Liver (tissue), 9 donors: ENCODE data around the gene NDC80. TPM values are rescaled to one million over a fixed set of nuclear protein-coding genes. Genes with fewer than 3 reads are reported as not detected.
"Not testable (repeated sequence)": the region's sequence is repeated elsewhere in the genome, so short reads cannot be mapped to it uniquely, and the experiment has no call there.

Experiments
- DNase-seq: peaks from one replicate; pipeline ENCODE4 v3.0.0-alpha.2; 2017; ENCODE audit warnings: low spot score
- H3K27ac ChIP-seq, 2 donors: one replicate each; pipeline ENCODE4 v1.7.0; 2013; ENCODE audit warnings: inconsistent platforms in 2 of 2, low read length in 2 of 2, control low read depth in 1 of 2, low read depth in 1 of 2, mild to moderate bottlenecking in 1 of 2
- H3K27me3 ChIP-seq, 4 donors: one replicate each; pipeline versions ENCODE4 v1.6.1 to v1.7.0; 2013; ENCODE audit warnings: low read length in 3 of 4, inconsistent platforms in 1 of 4, mild to moderate bottlenecking in 1 of 4, moderate library complexity in 1 of 4; ENCODE audit not compliant: control insufficient read depth in 4 of 4, insufficient read depth in 4 of 4
- H3K36me3 ChIP-seq, 4 donors: one replicate each; pipeline versions ENCODE4 v1.6.1 to v1.7.0; 2013; ENCODE audit warnings: low read length in 3 of 4, mild to moderate bottlenecking in 3 of 4, low read depth in 1 of 4, moderate library complexity in 1 of 4; ENCODE audit not compliant: control insufficient read depth in 4 of 4, insufficient read depth in 3 of 4
- H3K4me1 ChIP-seq, 4 donors: one replicate each; pipeline versions ENCODE4 v1.6.1 to v1.7.0; 2013; ENCODE audit warnings: low read length in 3 of 4, mild to moderate bottlenecking in 3 of 4, moderate library complexity in 1 of 4; ENCODE audit not compliant: control insufficient read depth in 4 of 4, insufficient read depth in 4 of 4
- H3K4me3 ChIP-seq, 3 donors: one replicate each; pipeline versions ENCODE4 v1.6.1 to v1.7.0; 2013; ENCODE audit warnings: low read length in 3 of 3, control low read depth in 1 of 3, low read depth in 1 of 3, mild to moderate bottlenecking in 1 of 3
- H3K9ac ChIP-seq, 2 donors: one replicate each; pipeline ENCODE4 v1.7.0; 2013; ENCODE audit warnings: low read length in 2 of 2, mild to moderate bottlenecking in 2 of 2, moderate library complexity in 2 of 2, control low read depth in 1 of 2, low read depth in 1 of 2
- H3K9me3 ChIP-seq, 4 donors: one replicate each; pipeline versions ENCODE4 v1.6.1 to v1.7.0; 2013; ENCODE audit warnings: low read length in 3 of 4; ENCODE audit not compliant: control insufficient read depth in 4 of 4
- EGR1 ChIP-seq, 2 donors: IDR thresholded peaks; 2 replicates each; pipeline ENCODE4 v1.6.1; 2016 to 2018; ENCODE audit warnings: antibody characterized with exemption in 2 of 2, low read depth in 2 of 2
- FOXA1 ChIP-seq: IDR thresholded peaks from 2 replicates; pipeline ENCODE4 v1.6.1; 2016; ENCODE audit warnings: antibody characterized with exemption
- FOXA2 ChIP-seq: IDR thresholded peaks from 2 replicates; pipeline ENCODE4 v1.6.1; 2016; ENCODE audit warnings: antibody characterized with exemption
- GABPA ChIP-seq, 2 donors: IDR thresholded peaks in 1 of 2; conservative IDR thresholded peaks in 1 of 2; 2 replicates each; pipeline ENCODE4 v1.6.1; 2016; ENCODE audit warnings: antibody characterized with exemption in 2 of 2, mild to moderate bottlenecking in 1 of 2, moderate library complexity in 1 of 2
- HNF4A ChIP-seq, 2 donors: conservative IDR thresholded peaks; 2 replicates each; pipeline ENCODE4 v1.6.1; 2016; ENCODE audit warnings: antibody characterized with exemption in 2 of 2, mild to moderate bottlenecking in 2 of 2
- HNF4G ChIP-seq: IDR thresholded peaks from 2 replicates; pipeline ENCODE4 v1.6.1; 2016; ENCODE audit warnings: antibody characterized with exemption
- JUND ChIP-seq, 2 donors: IDR thresholded peaks; 2 replicates each; pipeline ENCODE4 v1.6.1; 2016; ENCODE audit warnings: antibody characterized with exemption in 2 of 2
- NR2F2 ChIP-seq: IDR thresholded peaks from 2 replicates; pipeline ENCODE4 v1.6.1; 2016; ENCODE audit warnings: antibody characterized with exemption
- RAD21 ChIP-seq, 2 donors: IDR thresholded peaks; 2 replicates each; pipeline ENCODE4 v1.6.1; 2016; ENCODE audit warnings: antibody characterized with exemption in 2 of 2, mild to moderate bottlenecking in 2 of 2
- RXRA ChIP-seq, 2 donors: IDR thresholded peaks; 2 replicates each; pipeline ENCODE4 v1.6.1; 2017 to 2018; ENCODE audit warnings: antibody characterized with exemption in 2 of 2, mild to moderate bottlenecking in 1 of 2
- SP1 ChIP-seq: IDR thresholded peaks from 2 replicates; pipeline ENCODE4 v1.6.1; 2018; ENCODE audit warnings: antibody characterized with exemption, mild to moderate bottlenecking
- TAF1 ChIP-seq: conservative IDR thresholded peaks from 2 replicates; pipeline ENCODE4 v1.6.1; 2016; ENCODE audit warnings: antibody characterized with exemption, mild to moderate bottlenecking
- YY1 ChIP-seq: IDR thresholded peaks from 2 replicates; pipeline ENCODE4 v1.6.1; 2016; ENCODE audit warnings: antibody characterized with exemption, mild to moderate bottlenecking
- WGBS: extraction: QIAGEN DNeasy Blood & Tissue Kit; methylation state at CpG from one replicate; pipeline ENCODE4 v1.1.7; 2013; 5-methylcytosine and 5-hydroxymethylcytosine counted together
- polyA plus RNA-seq, 2 donors: library from polyadenylated mRNA; stranded (reverse) in 1 of 2; unstranded in 1 of 2; fragments of 200-250 nt in 1 of 2; fragments of >200 nt in 1 of 2; fragmentation: Nextera tagmentation in 1 of 2; extraction: Ambion mirVana in 1 of 2; gene quantifications; one replicate each; pipeline versions ENCODE4 v1.2.1 to v1.2.3, GENCODE V29; 2013 to 2015
- total RNA-seq, 2 donors: library from RNA; depleted of rRNA; stranded (reverse); fragments of >200 nt; gene quantifications; one replicate each; pipeline ENCODE4 v1.2.3, GENCODE V29; 2014
- TF ChIP-seq, protein P1 (sequence below): IDR thresholded peaks from 2 replicates; pipeline ENCODE4 v1.6.1; 2016; ENCODE audit warnings: antibody characterized with exemption
- TF ChIP-seq, protein P2 (sequence below): IDR thresholded peaks from 2 replicates; pipeline ENCODE4 v1.6.1; 2016; ENCODE audit warnings: antibody characterized with exemption, mild to moderate bottlenecking
- TF ChIP-seq, protein P3 (sequence below): IDR thresholded peaks from 2 replicates; pipeline ENCODE4 v1.6.1; 2016; ENCODE audit warnings: antibody characterized with exemption
- TF ChIP-seq, protein P4 (sequence below): IDR thresholded peaks from 2 replicates; pipeline ENCODE4 v1.6.1; 2016; ENCODE audit warnings: antibody characterized with exemption
- TF ChIP-seq, protein P5 (sequence below): fragments of 150-350 bp; IDR thresholded peaks from 2 replicates; pipeline ENCODE4 v1.5.1; 2017; ENCODE audit warnings: improper control_type of control experiment, low read depth, low read length; ENCODE audit not compliant: missing input control
- donor health status: healthy.
- donor health status: healthy.
- donor health status: healthy.
- donor health status: healthy.
- donor health status: healthy.

Gene NDC80
- total and polyA plus RNA-seq, 4 donors = 0.08 to 33.8 (median 1.0) TPM

DNA sequence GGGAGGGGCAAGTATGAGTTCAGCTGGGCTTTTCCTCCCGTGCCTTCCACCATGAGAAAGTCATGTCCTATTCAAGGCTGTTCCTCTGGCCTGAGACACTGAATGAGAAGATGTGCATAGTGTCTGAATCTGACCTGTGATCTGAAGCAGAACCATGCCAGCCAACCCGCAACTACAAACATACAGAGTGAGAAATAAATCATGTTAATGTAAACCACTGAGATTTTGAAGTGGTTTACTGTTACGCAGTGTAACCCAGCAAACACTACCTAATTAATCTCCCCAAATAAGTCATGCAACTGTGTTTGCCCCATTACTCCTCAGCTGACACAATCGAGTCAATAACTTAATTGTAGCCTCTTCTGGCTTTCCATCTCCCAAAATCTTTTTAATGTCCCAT, 49.2 kb upstream of the NDC80 start:
- Histone ChIP-seq H3K4me3 (no peak overlapping the region), H3K9ac (no peak overlapping the region), H3K36me3 (no peaks in the 10 kb centered on the region), H3K27ac (no peak overlapping the region), H3K27me3 (no peaks in the 10 kb centered on the region), H3K9me3 (no peaks in the 10 kb centered on the region), H3K4me1 (no peaks in the 10 kb centered on the region)
- no peak for DNase-seq
- TF ChIP-seq TAF1 (no peak), RXRA (IDR thresholded peaks at IDR 0.05) (no peak), JUND (IDR thresholded peaks at IDR 0.05) (no peak), NR2F2 (no peak)
- TF ChIP-seq, protein P1, sequence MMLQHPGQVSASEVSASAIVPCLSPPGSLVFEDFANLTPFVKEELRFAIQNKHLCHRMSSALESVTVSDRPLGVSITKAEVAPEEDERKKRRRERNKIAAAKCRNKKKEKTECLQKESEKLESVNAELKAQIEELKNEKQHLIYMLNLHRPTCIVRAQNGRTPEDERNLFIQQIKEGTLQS = no peak
- 90% methylated on average over 4 of the region's 4 CpGs for WGBS

DNA sequence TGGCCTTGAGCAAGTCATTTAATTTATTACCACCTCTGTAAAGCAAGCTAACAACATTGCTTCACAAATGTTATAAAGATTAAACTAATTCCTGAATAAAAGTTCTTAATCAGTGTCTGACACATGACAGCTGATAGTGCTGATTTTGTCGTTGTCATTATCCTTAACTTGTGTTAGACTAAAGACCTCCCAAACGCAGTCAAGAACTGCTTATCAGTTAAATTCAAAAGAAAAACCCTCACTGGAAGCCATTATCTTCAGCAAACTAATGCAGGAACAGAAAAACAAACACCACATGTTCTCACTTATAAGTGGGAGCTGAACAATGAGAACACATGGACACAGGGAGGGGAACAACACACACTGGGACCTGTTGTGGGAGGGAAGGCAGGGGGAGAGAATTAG, 46.6 kb upstream of the NDC80 start:
- WGBS = 24% methylated on average over 2 of the region's 2 CpGs

DNA sequence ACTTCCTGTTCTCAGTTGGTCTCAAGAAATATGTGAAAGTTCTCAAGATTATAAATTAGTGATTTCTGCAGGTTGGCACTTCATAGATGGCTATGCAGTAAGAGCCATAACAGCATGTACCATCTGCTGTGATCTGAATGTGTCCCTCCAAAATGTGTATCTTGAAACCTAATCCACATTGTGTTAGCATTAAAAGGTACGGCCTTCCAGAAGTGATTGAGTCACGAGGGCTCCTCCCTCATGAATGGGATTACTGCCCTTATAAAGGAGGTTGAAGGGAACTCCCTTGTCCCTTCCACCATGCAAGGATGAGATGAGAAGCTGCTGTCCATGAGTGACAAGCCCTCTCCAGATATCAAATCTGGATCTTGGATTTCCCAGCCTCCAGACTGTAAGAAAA, 45.0 kb upstream of the NDC80 start:
- no peak overlapping the region for H3K27ac ChIP-seq
- no peaks in the 10 kb centered on the region for H3K4me1 ChIP-seq
- TF ChIP-seq SP1 (no peak), GABPA (IDR thresholded peaks at IDR 0.05 in 1 of 2, conservative IDR thresholded peaks at IDR 0.05 in 1 of 2) (no peak), YY1 (no peak), RAD21 (IDR thresholded peaks at IDR 0.05) (no peak), NR2F2 (no peak), FOXA1 (no peak), FOXA2 (no peak), TAF1 (no peak), HNF4G (no peak), JUND (IDR thresholded peaks at IDR 0.05) (no peak), EGR1 (IDR thresholded peaks at IDR 0.05; ENCODE audit: low read depth in 2 of 2) (no peak), HNF4A (conservative IDR thresholded peaks at IDR 0.05) (no peak)
- TF ChIP-seq, protein P2, sequence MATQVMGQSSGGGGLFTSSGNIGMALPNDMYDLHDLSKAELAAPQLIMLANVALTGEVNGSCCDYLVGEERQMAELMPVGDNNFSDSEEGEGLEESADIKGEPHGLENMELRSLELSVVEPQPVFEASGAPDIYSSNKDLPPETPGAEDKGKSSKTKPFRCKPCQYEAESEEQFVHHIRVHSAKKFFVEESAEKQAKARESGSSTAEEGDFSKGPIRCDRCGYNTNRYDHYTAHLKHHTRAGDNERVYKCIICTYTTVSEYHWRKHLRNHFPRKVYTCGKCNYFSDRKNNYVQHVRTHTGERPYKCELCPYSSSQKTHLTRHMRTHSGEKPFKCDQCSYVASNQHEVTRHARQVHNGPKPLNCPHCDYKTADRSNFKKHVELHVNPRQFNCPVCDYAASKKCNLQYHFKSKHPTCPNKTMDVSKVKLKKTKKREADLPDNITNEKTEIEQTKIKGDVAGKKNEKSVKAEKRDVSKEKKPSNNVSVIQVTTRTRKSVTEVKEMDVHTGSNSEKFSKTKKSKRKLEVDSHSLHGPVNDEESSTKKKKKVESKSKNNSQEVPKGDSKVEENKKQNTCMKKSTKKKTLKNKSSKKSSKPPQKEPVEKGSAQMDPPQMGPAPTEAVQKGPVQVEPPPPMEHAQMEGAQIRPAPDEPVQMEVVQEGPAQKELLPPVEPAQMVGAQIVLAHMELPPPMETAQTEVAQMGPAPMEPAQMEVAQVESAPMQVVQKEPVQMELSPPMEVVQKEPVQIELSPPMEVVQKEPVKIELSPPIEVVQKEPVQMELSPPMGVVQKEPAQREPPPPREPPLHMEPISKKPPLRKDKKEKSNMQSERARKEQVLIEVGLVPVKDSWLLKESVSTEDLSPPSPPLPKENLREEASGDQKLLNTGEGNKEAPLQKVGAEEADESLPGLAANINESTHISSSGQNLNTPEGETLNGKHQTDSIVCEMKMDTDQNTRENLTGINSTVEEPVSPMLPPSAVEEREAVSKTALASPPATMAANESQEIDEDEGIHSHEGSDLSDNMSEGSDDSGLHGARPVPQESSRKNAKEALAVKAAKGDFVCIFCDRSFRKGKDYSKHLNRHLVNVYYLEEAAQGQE = no peak
- TF ChIP-seq, protein P3, sequence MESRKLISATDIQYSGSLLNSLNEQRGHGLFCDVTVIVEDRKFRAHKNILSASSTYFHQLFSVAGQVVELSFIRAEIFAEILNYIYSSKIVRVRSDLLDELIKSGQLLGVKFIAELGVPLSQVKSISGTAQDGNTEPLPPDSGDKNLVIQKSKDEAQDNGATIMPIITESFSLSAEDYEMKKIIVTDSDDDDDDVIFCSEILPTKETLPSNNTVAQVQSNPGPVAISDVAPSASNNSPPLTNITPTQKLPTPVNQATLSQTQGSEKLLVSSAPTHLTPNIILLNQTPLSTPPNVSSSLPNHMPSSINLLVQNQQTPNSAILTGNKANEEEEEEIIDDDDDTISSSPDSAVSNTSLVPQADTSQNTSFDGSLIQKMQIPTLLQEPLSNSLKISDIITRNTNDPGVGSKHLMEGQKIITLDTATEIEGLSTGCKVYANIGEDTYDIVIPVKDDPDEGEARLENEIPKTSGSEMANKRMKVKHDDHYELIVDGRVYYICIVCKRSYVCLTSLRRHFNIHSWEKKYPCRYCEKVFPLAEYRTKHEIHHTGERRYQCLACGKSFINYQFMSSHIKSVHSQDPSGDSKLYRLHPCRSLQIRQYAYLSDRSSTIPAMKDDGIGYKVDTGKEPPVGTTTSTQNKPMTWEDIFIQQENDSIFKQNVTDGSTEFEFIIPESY = no peak
- TF ChIP-seq, protein P1 = no peak
- TF ChIP-seq, protein P4, sequence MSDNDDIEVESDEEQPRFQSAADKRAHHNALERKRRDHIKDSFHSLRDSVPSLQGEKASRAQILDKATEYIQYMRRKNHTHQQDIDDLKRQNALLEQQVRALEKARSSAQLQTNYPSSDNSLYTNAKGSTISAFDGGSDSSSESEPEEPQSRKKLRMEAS = no peak
- TF ChIP-seq, protein P5, sequence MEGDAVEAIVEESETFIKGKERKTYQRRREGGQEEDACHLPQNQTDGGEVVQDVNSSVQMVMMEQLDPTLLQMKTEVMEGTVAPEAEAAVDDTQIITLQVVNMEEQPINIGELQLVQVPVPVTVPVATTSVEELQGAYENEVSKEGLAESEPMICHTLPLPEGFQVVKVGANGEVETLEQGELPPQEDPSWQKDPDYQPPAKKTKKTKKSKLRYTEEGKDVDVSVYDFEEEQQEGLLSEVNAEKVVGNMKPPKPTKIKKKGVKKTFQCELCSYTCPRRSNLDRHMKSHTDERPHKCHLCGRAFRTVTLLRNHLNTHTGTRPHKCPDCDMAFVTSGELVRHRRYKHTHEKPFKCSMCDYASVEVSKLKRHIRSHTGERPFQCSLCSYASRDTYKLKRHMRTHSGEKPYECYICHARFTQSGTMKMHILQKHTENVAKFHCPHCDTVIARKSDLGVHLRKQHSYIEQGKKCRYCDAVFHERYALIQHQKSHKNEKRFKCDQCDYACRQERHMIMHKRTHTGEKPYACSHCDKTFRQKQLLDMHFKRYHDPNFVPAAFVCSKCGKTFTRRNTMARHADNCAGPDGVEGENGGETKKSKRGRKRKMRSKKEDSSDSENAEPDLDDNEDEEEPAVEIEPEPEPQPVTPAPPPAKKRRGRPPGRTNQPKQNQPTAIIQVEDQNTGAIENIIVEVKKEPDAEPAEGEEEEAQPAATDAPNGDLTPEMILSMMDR = no peak
- no peak overlapping the region for H3K9ac ChIP-seq
- no peaks in the 10 kb centered on the region for H3K36me3 ChIP-seq
- no peaks in the 10 kb centered on the region for H3K27me3 ChIP-seq
- no peak overlapping the region for H3K4me3 ChIP-seq
- no peaks in the 10 kb centered on the region for H3K9me3 ChIP-seq
- 91% methylated on average over 2 of the region's 2 CpGs for WGBS
- no peak for DNase-seq

More for the DNA sequence above, 46.6 kb upstream of the NDC80 start:
- not testable (repeated sequence) for DNase-seq, H3K4me3 ChIP-seq, H3K36me3 ChIP-seq, H3K27me3 ChIP-seq, H3K27ac ChIP-seq, H3K4me1 ChIP-seq, H3K9me3 ChIP-seq, H3K9ac ChIP-seq
